GM12878 (cell line): Measurements from ENCODE around the gene CDKN1B. TPM values are rescaled to one million over a fixed set of nuclear protein-coding genes. Genes with fewer than 3 reads are reported as not detected.
A peak's percentile ranks its signal among the peaks of the same experiment; 100 is the strongest.

Experiments used
- CBFB ChIP-seq: IDR thresholded peaks from 2 replicates; pipeline ENCODE4 v1.6.1; 2016; ENCODE audit warnings: antibody characterized with exemption, low read depth
- CBX3 ChIP-seq: fragments of 200-600 bp; sonication (generic); IDR thresholded peaks from 2 replicates; pipeline ENCODE4 v1.6.1; 2016; ENCODE audit warnings: low read depth, borderline replicate concordance
- CEBPB ChIP-seq, 2 experiments: fragments of 150-350 bp in 1 of 2; IDR thresholded peaks; 2 replicates each; pipeline ENCODE4 v1.6.1; 2012 to 2014; ENCODE audit warnings: low read depth in 2 of 2, low read length in 2 of 2, borderline replicate concordance in 1 of 2, inconsistent platforms in 1 of 2
- EZH2 ChIP-seq: IDR thresholded peaks from 2 replicates; pipeline ENCODE4 v1.6.1; 2012; ENCODE audit warnings: low read depth, mild to moderate bottlenecking, control low read depth, inconsistent platforms, low read length, borderline replicate concordance; ENCODE audit not compliant: control insufficient read depth
- HDAC2 ChIP-seq: fragments of 200-600 bp; sonication (generic); IDR thresholded peaks from 2 replicates; pipeline ENCODE4 v1.6.1; 2017
- NFYB ChIP-seq: IDR thresholded peaks from 2 replicates; pipeline ENCODE4 v1.6.1; 2011; ENCODE audit warnings: low read depth, mild to moderate bottlenecking, low read length, improper control_type of control experiment, moderate library complexity; ENCODE audit not compliant: insufficient read depth
- NR2F1 ChIP-seq: fragments of 450-650 bp; conservative IDR thresholded peaks from 2 replicates; pipeline ENCODE4 v1.6.1; 2017; ENCODE audit warnings: mild to moderate bottlenecking
- PML ChIP-seq: IDR thresholded peaks from 2 replicates; pipeline ENCODE4 v1.6.1; 2012; ENCODE audit warnings: low read length, inconsistent platforms
- POLR2AphosphoS5 ChIP-seq: IDR thresholded peaks from 2 replicates; pipeline ENCODE4 v1.6.1; 2011; ENCODE audit warnings: mild to moderate bottlenecking, low read length, inconsistent platforms
- SMAD5 ChIP-seq: IDR thresholded peaks from 2 replicates; pipeline ENCODE4 v1.6.1; 2016; ENCODE audit warnings: antibody characterized with exemption, low read depth
- STAT3 ChIP-seq: IDR thresholded peaks from 2 replicates; pipeline ENCODE4 v1.6.1; 2011; ENCODE audit warnings: low read depth, low read length, improper control_type of control experiment
- TAF1 ChIP-seq: IDR thresholded peaks from 2 replicates; pipeline ENCODE4 v1.6.1; 2011; ENCODE audit warnings: mild to moderate bottlenecking, low read depth, low read length, borderline replicate concordance
- TARDBP ChIP-seq: IDR thresholded peaks from 2 replicates; pipeline ENCODE4 v1.6.1; 2016; ENCODE audit warnings: borderline replicate concordance
- USF1 ChIP-seq: IDR thresholded peaks from 2 replicates; pipeline ENCODE4 v1.6.1; 2011; ENCODE audit warnings: borderline replicate concordance, low read depth, mild to moderate bottlenecking, moderate library complexity, mixed read lengths, low read length; ENCODE audit not compliant: insufficient read depth; ENCODE audit errors: extremely low read length
- YBX1 ChIP-seq: fragments of 450-650 bp; IDR thresholded peaks from 2 replicates; pipeline ENCODE4 v1.6.1; 2016; ENCODE audit warnings: antibody characterized with exemption
- ZNF274 ChIP-seq: IDR thresholded peaks from one replicate; pipeline ENCODE4 v1.8.0; 2011; ENCODE audit not compliant: insufficient read length, insufficient read depth
- ZZZ3 ChIP-seq: IDR thresholded peaks from 2 replicates; pipeline ENCODE4 v1.6.1; 2011; ENCODE audit warnings: low read depth; ENCODE audit not compliant: control insufficient read depth, insufficient read length
- polyA plus RNA-seq, 11 experiments: library from polyadenylated mRNA; depleted of rRNA in 4 of 11; unstranded in 6 of 11; stranded (reverse) in 5 of 11; fragments of >200 nt; fragmentation: Nextera tagmentation in 4 of 11; fragmentation: Illumina TruSeq in 1 of 11; extraction: Ambion mirVana in 4 of 11; extraction: Trizol in 1 of 11; gene quantifications; 1 replicate in 1 of 11; 2 replicates in 10 of 11; pipeline versions ENCODE4 v1.2.1 to v1.2.3, GENCODE V29; 2011 to 2016; ENCODE audit warnings: inconsistent platforms in 2 of 11, missing spikeins in 2 of 11, low read depth in 1 of 11
- total RNA-seq, 4 experiments: library from RNA; depleted of rRNA in 3 of 4; stranded (reverse); fragments of >200 nt in 3 of 4; fragmentation: Illumina TruSeq in 1 of 4; extraction: Trizol in 1 of 4; gene quantifications; 2 replicates each; pipeline versions ENCODE4 v1.2.1 to v1.2.3, GENCODE V29; 2013 to 2021
- TF ChIP-seq, protein P1 (sequence below): IDR thresholded peaks from 2 replicates; pipeline ENCODE4 v1.6.1; 2012; ENCODE audit warnings: low read length, inconsistent platforms
- TF ChIP-seq, protein P2 (sequence below): fragments of 450-650 bp; IDR thresholded peaks from 2 replicates; pipeline ENCODE4 v1.6.1; 2018; ENCODE audit warnings: mild to moderate bottlenecking, low read depth, moderate library complexity; ENCODE audit not compliant: partially characterized antibody
- TF ChIP-seq, protein P3 (sequence below): fragments of 450-650 bp; IDR thresholded peaks from 2 replicates; pipeline ENCODE4 v1.6.1; 2016; ENCODE audit warnings: mild to moderate bottlenecking
- TF ChIP-seq, protein P4 (sequence below): fragments of 450-650 bp; IDR thresholded peaks from 2 replicates; pipeline ENCODE4 v1.6.1; 2017; ENCODE audit warnings: antibody characterized with exemption, mild to moderate bottlenecking, moderate library complexity

Gene CDKN1B
- total and polyA plus RNA-seq, 10 of the 15 experiments (the other 5 are each of a cell fraction or from before 2014, with no cell fraction given) = 4.2 to 39.1 (median 23.1) TPM

GRCh38 chr12:12717586-12718380, 615 bp downstream of the CDKN1B start (continued):
- TF ChIP-seq, protein P1, sequence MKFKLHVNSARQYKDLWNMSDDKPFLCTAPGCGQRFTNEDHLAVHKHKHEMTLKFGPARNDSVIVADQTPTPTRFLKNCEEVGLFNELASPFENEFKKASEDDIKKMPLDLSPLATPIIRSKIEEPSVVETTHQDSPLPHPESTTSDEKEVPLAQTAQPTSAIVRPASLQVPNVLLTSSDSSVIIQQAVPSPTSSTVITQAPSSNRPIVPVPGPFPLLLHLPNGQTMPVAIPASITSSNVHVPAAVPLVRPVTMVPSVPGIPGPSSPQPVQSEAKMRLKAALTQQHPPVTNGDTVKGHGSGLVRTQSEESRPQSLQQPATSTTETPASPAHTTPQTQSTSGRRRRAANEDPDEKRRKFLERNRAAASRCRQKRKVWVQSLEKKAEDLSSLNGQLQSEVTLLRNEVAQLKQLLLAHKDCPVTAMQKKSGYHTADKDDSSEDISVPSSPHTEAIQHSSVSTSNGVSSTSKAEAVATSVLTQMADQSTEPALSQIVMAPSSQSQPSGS = no peak
- TF ChIP-seq NFYB (no peak), TARDBP (no peak), SMAD5 (0 out of 2 replicates have a peak, but pooled peaks have one; percentile 6), USF1 (no peak), CBFB (no peak), YBX1 (no peak), ZNF274 (no peak), HDAC2 (no peak), TAF1 (no peak; the same call in 1 of the 2 replicates), NR2F1 (0 out of 2 replicates have a peak, but pooled peaks have one; percentile 34), CBX3 (no peak), EZH2 (no peak), ZZZ3 (no peak), STAT3 (no peak), POLR2AphosphoS5 (no peak; the same call in 1 of the 2 replicates), PML (peak; percentile 19; the same call in 1 of the 2 replicates), CEBPB (IDR thresholded peaks at IDR 0.05; ENCODE audit: borderline replicate concordance in 1 of 2, low read depth in 2 of 2, low read length in 2 of 2) (no peak)
- TF ChIP-seq, protein P2, sequence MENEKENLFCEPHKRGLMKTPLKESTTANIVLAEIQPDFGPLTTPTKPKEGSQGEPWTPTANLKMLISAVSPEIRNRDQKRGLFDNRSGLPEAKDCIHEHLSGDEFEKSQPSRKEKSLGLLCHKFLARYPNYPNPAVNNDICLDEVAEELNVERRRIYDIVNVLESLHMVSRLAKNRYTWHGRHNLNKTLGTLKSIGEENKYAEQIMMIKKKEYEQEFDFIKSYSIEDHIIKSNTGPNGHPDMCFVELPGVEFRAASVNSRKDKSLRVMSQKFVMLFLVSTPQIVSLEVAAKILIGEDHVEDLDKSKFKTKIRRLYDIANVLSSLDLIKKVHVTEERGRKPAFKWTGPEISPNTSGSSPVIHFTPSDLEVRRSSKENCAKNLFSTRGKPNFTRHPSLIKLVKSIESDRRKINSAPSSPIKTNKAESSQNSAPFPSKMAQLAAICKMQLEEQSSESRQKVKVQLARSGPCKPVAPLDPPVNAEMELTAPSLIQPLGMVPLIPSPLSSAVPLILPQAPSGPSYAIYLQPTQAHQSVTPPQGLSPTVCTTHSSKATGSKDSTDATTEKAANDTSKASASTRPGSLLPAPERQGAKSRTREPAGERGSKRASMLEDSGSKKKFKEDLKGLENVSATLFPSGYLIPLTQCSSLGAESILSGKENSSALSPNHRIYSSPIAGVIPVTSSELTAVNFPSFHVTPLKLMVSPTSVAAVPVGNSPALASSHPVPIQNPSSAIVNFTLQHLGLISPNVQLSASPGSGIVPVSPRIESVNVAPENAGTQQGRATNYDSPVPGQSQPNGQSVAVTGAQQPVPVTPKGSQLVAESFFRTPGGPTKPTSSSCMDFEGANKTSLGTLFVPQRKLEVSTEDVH = no peak
- TF ChIP-seq, protein P3, sequence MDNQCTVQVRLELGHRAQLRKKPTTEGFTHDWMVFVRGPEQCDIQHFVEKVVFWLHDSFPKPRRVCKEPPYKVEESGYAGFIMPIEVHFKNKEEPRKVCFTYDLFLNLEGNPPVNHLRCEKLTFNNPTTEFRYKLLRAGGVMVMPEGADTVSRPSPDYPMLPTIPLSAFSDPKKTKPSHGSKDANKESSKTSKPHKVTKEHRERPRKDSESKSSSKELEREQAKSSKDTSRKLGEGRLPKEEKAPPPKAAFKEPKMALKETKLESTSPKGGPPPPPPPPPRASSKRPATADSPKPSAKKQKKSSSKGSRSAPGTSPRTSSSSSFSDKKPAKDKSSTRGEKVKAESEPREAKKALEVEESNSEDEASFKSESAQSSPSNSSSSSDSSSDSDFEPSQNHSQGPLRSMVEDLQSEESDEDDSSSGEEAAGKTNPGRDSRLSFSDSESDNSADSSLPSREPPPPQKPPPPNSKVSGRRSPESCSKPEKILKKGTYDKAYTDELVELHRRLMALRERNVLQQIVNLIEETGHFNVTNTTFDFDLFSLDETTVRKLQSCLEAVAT = peak; percentile 96
- TF ChIP-seq, protein P4, sequence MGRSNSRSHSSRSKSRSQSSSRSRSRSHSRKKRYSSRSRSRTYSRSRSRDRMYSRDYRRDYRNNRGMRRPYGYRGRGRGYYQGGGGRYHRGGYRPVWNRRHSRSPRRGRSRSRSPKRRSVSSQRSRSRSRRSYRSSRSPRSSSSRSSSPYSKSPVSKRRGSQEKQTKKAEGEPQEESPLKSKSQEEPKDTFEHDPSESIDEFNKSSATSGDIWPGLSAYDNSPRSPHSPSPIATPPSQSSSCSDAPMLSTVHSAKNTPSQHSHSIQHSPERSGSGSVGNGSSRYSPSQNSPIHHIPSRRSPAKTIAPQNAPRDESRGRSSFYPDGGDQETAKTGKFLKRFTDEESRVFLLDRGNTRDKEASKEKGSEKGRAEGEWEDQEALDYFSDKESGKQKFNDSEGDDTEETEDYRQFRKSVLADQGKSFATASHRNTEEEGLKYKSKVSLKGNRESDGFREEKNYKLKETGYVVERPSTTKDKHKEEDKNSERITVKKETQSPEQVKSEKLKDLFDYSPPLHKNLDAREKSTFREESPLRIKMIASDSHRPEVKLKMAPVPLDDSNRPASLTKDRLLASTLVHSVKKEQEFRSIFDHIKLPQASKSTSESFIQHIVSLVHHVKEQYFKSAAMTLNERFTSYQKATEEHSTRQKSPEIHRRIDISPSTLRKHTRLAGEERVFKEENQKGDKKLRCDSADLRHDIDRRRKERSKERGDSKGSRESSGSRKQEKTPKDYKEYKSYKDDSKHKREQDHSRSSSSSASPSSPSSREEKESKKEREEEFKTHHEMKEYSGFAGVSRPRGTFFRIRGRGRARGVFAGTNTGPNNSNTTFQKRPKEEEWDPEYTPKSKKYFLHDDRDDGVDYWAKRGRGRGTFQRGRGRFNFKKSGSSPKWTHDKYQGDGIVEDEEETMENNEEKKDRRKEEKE = no peak
